CD14-positive monocyte (primary cell): ENCODE data around the gene ELMO1. TPM values are rescaled to one million over a fixed set of nuclear protein-coding genes. Genes with fewer than 3 reads are reported as not detected.

ENCODE experiments used
- DNase-seq, 3 donors: peaks; one replicate each; pipeline ENCODE4 v3.0.0-alpha.2; 2011 to 2022
- H2AFZ ChIP-seq: 2 replicates; pipeline ENCODE4 v1.6.0; 2012; ENCODE audit warnings: mild to moderate bottlenecking, low read depth, low read length, inconsistent platforms; ENCODE audit not compliant: insufficient read depth, poor library complexity, severe bottlenecking
- H3K27ac ChIP-seq, 2 donors: 1 replicate in 1 of 2; 2 replicates in 1 of 2; pipeline ENCODE4 v1.5.1; 2012 to 2013; ENCODE audit warnings: low read length in 2 of 2, control low read depth in 1 of 2, inconsistent platforms in 1 of 2, low read depth in 1 of 2, mild to moderate bottlenecking in 1 of 2
- H3K27me3 ChIP-seq, 2 donors: one replicate each; pipeline versions ENCODE4 v1.6.0 to v1.6.1; 2011 to 2013; ENCODE audit warnings: low read length in 2 of 2; ENCODE audit not compliant: control insufficient read depth in 2 of 2, insufficient read depth in 2 of 2
- H3K36me3 ChIP-seq, 2 donors: replicated peaks in 1 of 2; 1 replicate in 1 of 2; 2 replicates in 1 of 2; pipeline versions ENCODE4 v1.5.1 to v1.6.1; 2012 to 2013; ENCODE audit warnings: low read length in 2 of 2, control low read depth in 1 of 2, inconsistent platforms in 1 of 2, mild to moderate bottlenecking in 1 of 2; ENCODE audit not compliant: insufficient read depth in 2 of 2, control insufficient read depth in 1 of 2
- H3K4me1 ChIP-seq, 2 donors: 1 replicate in 1 of 2; 2 replicates in 1 of 2; pipeline versions ENCODE4 v1.5.1 to v1.6.1; 2012 to 2013; ENCODE audit warnings: low read length in 2 of 2, control low read depth in 1 of 2, inconsistent platforms in 1 of 2, mild to moderate bottlenecking in 1 of 2, moderate library complexity in 1 of 2; ENCODE audit not compliant: insufficient read depth in 2 of 2, control insufficient read depth in 1 of 2
- H3K4me2 ChIP-seq: replicated peaks from 2 replicates; pipeline ENCODE3; 2012; ENCODE audit warnings: low read length, moderate library complexity, mild to moderate bottlenecking; ENCODE audit not compliant: poor library complexity, severe bottlenecking; ENCODE audit errors: extremely low read depth
- H3K4me3 ChIP-seq, 3 experiments: fragments of 200-600 bp in 1 of 3; sonication (generic) in 1 of 3; replicated peaks in 1 of 3; 1 replicate in 2 of 3; 2 replicates in 1 of 3; pipeline ENCODE4 v1.5.1; 2011 to 2013; ENCODE audit warnings: low read length in 3 of 3, mild to moderate bottlenecking in 3 of 3, control low read depth in 2 of 3, low read depth in 2 of 3, inconsistent platforms in 1 of 3, moderate library complexity in 1 of 3
- H3K79me2 ChIP-seq: 2 replicates; pipeline ENCODE4 v1.6.0; 2012; ENCODE audit warnings: mild to moderate bottlenecking, control low read depth, inconsistent platforms, low read length, moderate library complexity; ENCODE audit not compliant: insufficient read depth
- H3K9ac ChIP-seq: 2 replicates; pipeline ENCODE4 v1.6.0; 2017; ENCODE audit warnings: low read length, mild to moderate bottlenecking; ENCODE audit not compliant: insufficient read depth, poor library complexity, severe bottlenecking
- H3K9me3 ChIP-seq, 2 donors: replicated peaks in 1 of 2; 1 replicate in 1 of 2; 2 replicates in 1 of 2; pipeline versions ENCODE4 v1.5.1 to v1.6.1; 2012 to 2013; ENCODE audit warnings: low read length in 2 of 2, control low read depth in 1 of 2; ENCODE audit not compliant: control insufficient read depth in 1 of 2, insufficient read depth in 1 of 2
- H4K20me1 ChIP-seq: 2 replicates; pipeline ENCODE4 v1.6.0; 2012; ENCODE audit warnings: mild to moderate bottlenecking, low read length, control low read depth, moderate library complexity; ENCODE audit not compliant: insufficient read depth
- H3K27ac Mint-ChIP-seq, 7 donors: one replicate each; pipeline ENCODE4 v1.8.0; 2020; ENCODE audit warnings: mild to moderate bottlenecking in 7 of 7, mixed read lengths in 7 of 7, moderate library complexity in 6 of 7, inconsistent platforms in 2 of 7
- H3K27me3 Mint-ChIP-seq, 3 donors: one replicate each; pipeline ENCODE4 v1.8.0; 2021 to 2022; ENCODE audit warnings: low read depth in 3 of 3, mild to moderate bottlenecking in 3 of 3, mixed read lengths in 3 of 3, moderate library complexity in 3 of 3, inconsistent platforms in 1 of 3
- H3K36me3 Mint-ChIP-seq, 2 donors: one replicate each; pipeline ENCODE4 v1.8.0; 2020; ENCODE audit warnings: mixed read lengths in 2 of 2, inconsistent platforms in 1 of 2, mild to moderate bottlenecking in 1 of 2
- H3K4me1 Mint-ChIP-seq: one replicate; pipeline ENCODE4 v1.8.0; 2020; ENCODE audit warnings: mild to moderate bottlenecking, mixed read lengths
- H3K4me3 Mint-ChIP-seq, 2 donors: one replicate each; pipeline ENCODE4 v1.8.0; 2020; ENCODE audit warnings: mild to moderate bottlenecking in 2 of 2, mixed read lengths in 2 of 2, moderate library complexity in 1 of 2
- H3K9me3 Mint-ChIP-seq, 7 donors: one replicate each; pipeline ENCODE4 v1.8.0; 2020 to 2022; ENCODE audit warnings: mixed read lengths in 7 of 7, mild to moderate bottlenecking in 6 of 7, moderate library complexity in 6 of 7, inconsistent platforms in 2 of 7
- WGBS: methylation state at CpG from one replicate; pipeline ENCODE4 v1.1.5; 2013; ENCODE audit warnings: missing lambda C conversion rate; ENCODE audit not compliant: insufficient coverage; 5-methylcytosine and 5-hydroxymethylcytosine counted together
- intact Hi-C, 2 donors: fragments of 100-400 bp; cut with micrococcal nuclease; formaldehyde crosslinking; loops; one replicate each; pipeline versions ENCODE4 v1.15.0 to v1.15.1; 2023
- polyA plus RNA-seq, 3 donors: library from polyadenylated mRNA; depleted of rRNA in 1 of 3; unstranded in 2 of 3; stranded (reverse) in 1 of 3; fragments of 300-500 nt in 2 of 3; fragments of >200 nt in 1 of 3; fragmentation: Illumina TruSeq in 2 of 3; gene quantifications; 1 replicate in 2 of 3; 2 replicates in 1 of 3; pipeline ENCODE4 v1.2.3, GENCODE V29; 2012 to 2021
- TF ChIP-seq, protein P1 (sequence below): fragments of 200-600 bp; IDR thresholded peaks from one replicate; pipeline ENCODE4 v1.8.0; 2022; ENCODE audit warnings: antibody characterized with exemption, mild to moderate bottlenecking

The ELMO1 gene
- polyA plus RNA-seq, 3 donors, result 46.6 to 50.2 (median 46.7) TPM

DNA sequence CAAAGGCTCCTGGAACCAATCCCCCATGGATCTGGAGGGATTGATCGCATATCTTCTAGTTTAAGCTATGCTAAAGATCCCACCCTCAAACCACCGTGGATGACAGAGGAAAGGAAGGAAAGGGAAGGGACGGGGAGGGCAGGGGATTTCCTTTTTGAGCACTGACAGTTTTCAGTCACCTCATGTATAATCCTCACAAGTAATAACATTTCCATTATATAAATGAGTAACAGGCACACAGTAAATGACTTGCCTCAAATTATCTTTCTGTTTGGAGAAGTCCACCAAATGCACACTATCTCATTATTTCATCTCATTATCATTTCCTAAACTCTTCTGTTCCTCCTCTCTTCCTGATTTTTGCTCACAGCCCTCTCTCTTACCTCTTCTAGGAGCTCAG, 597.3 kb downstream of the ELMO1 start:
- H3K4me3 Mint-ChIP-seq, result no peak overlapping the region
- Histone ChIP-seq H3K4me2 (no peak overlapping the region), H3K27me3 (no peaks in the 10 kb centered on the region), H3K4me3 (no peak overlapping the region), H3K36me3 (peaks cover 24 to 38% of the 10 kb centered on the region in 2 donors), H4K20me1 (no peaks in the 10 kb centered on the region), H3K27ac (no peak overlapping the region), H3K9ac (no peak overlapping the region), H3K79me2 (no peaks in the 10 kb centered on the region), H3K9me3 (peaks cover 7 to 13% of the 10 kb centered on the region in 2 donors), H3K4me1 (no peaks in the 10 kb centered on the region), H2AFZ (no peak overlapping the region)
- H3K4me1 Mint-ChIP-seq, result peaks cover 8% of the 10 kb centered on the region
- TF ChIP-seq, protein P1, sequence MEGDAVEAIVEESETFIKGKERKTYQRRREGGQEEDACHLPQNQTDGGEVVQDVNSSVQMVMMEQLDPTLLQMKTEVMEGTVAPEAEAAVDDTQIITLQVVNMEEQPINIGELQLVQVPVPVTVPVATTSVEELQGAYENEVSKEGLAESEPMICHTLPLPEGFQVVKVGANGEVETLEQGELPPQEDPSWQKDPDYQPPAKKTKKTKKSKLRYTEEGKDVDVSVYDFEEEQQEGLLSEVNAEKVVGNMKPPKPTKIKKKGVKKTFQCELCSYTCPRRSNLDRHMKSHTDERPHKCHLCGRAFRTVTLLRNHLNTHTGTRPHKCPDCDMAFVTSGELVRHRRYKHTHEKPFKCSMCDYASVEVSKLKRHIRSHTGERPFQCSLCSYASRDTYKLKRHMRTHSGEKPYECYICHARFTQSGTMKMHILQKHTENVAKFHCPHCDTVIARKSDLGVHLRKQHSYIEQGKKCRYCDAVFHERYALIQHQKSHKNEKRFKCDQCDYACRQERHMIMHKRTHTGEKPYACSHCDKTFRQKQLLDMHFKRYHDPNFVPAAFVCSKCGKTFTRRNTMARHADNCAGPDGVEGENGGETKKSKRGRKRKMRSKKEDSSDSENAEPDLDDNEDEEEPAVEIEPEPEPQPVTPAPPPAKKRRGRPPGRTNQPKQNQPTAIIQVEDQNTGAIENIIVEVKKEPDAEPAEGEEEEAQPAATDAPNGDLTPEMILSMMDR, result no peak
- no peaks in the 10 kb centered on the region for H3K27me3 Mint-ChIP-seq
- peaks cover 10 to 23% (median 20%) of the 10 kb centered on the region in 7 donors for H3K9me3 Mint-ChIP-seq
- H3K36me3 Mint-ChIP-seq, result peaks cover 33 to 48% of the 10 kb centered on the region in 2 donors
- no CpG with 5 or more reads among the region's 3 CpGs for WGBS
- no peak overlapping the region for H3K27ac Mint-ChIP-seq
- intact Hi-C loops, result no loop called here
- DNase-seq, result no peak

DNA sequence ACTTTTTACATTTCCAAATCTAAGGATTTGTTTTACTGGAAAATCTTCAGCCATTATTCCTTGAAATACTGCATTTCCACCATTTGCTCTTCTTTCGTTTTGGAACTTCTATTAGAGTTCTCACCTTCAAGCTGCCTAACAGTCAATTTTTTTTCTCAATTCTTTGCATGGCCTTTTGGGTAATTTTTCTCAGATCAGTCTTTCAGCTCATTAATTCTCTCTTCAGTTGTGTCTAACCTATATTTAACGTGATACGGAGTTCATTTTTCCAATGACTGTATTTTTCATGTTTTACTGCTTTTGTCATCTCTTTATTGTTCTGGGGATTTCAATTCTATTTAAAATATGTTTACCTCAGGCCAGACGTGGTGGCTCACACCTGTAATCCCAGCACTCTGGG, 600.7 kb downstream of the ELMO1 start:
- Histone ChIP-seq H2AFZ (no peak overlapping the region), H3K36me3 (peaks cover 0 to 4% of the 10 kb centered on the region in 2 donors), H3K4me2 (no peak overlapping the region), H3K4me3 (no peak overlapping the region), H4K20me1 (no peaks in the 10 kb centered on the region), H3K79me2 (no peaks in the 10 kb centered on the region), H3K27ac (no peak overlapping the region), H3K27me3 (no peaks in the 10 kb centered on the region), H3K4me1 (no peaks in the 10 kb centered on the region), H3K9ac (no peak overlapping the region), H3K9me3 (peaks cover 7 to 13% of the 10 kb centered on the region in 2 donors)
- no CpG with 5 or more reads among the region's 4 CpGs for WGBS
- peaks cover 15 to 26% (median 20%) of the 10 kb centered on the region in 7 donors for H3K9me3 Mint-ChIP-seq
- H3K27me3 Mint-ChIP-seq, result no peaks in the 10 kb centered on the region
- H3K4me1 Mint-ChIP-seq, result peaks cover 7% of the 10 kb centered on the region
- DNase-seq, result no peak
- no peak overlapping the region for H3K27ac Mint-ChIP-seq
- H3K36me3 Mint-ChIP-seq, result peaks cover 11 to 15% of the 10 kb centered on the region in 2 donors
- no peak overlapping the region for H3K4me3 Mint-ChIP-seq
- TF ChIP-seq, protein P1, result no peak
- intact Hi-C loops, result no loop called here
